ENCODE data around the gene BICDL1.

The BICDL1 gene

GRCh38 chr12:120136093-120136770, 147.2 kb downstream of the BICDL1 start:
- Histone ChIP-seq H3K79me2 (ENCODE audit: insufficient read depth, low read length) (no peaks in the 10 kb centered on the region), H3K4me1 (ENCODE audit: insufficient read depth, low read length, poor library complexity, severe bottlenecking) (no peaks in the 10 kb centered on the region), H3K4me3 (ENCODE audit: low read length, poor library complexity, severe bottlenecking) (no peak overlapping the region), H3F3A (ENCODE audit: low read depth) (no peaks in the 10 kb centered on the region), H3K27me3 (ENCODE audit: insufficient read depth, low read length, poor library complexity, severe bottlenecking) (no peaks in the 10 kb centered on the region), H3K36me3 (ENCODE audit: insufficient read depth, low read length) (peaks cover 93% of the 10 kb centered on the region; the same call in 1 of the 2 replicates), H4K20me1 (ENCODE audit: insufficient read depth, low read length, poor library complexity, severe bottlenecking) (no peaks in the 10 kb centered on the region), H3K4me2 (ENCODE audit: low read depth, low read length, poor library complexity, severe bottlenecking) (no peak overlapping the region), H3K9me2 (replicated peaks; ENCODE audit: low read depth, low read length) (no peaks in the 10 kb centered on the region), H3K9ac (ENCODE audit: low read depth, low read length, poor library complexity, severe bottlenecking) (no peak overlapping the region), H2AFZ (ENCODE audit: low read length) (no peak overlapping the region), H3K9me3 (ENCODE audit: insufficient read depth, low read depth, low read length) (no peaks in the 10 kb centered on the region)
- TF ChIP-seq EZH2phosphoT487 (IDR thresholded peaks at IDR 0.05; ENCODE audit: borderline replicate concordance) (no peak), CTCF (conservative IDR thresholded peaks at IDR 0.05; ENCODE audit: low read length) (no peak)

GRCh38 chr12:120137833-120138232, 148.8 kb downstream of the BICDL1 start:
- Histone ChIP-seq H3K27me3 (ENCODE audit: insufficient read depth, low read length, poor library complexity, severe bottlenecking) (no peaks in the 10 kb centered on the region), H3K4me2 (ENCODE audit: low read depth, low read length, poor library complexity, severe bottlenecking) (no peak overlapping the region), H4K20me1 (ENCODE audit: insufficient read depth, low read length, poor library complexity, severe bottlenecking) (no peaks in the 10 kb centered on the region), H3K36me3 (ENCODE audit: insufficient read depth, low read length) (peaks cover 91% of the 10 kb centered on the region; the same call in 1 of the 2 replicates), H3K4me1 (ENCODE audit: insufficient read depth, low read length, poor library complexity, severe bottlenecking) (no peaks in the 10 kb centered on the region), H3K79me2 (ENCODE audit: insufficient read depth, low read length) (no peaks in the 10 kb centered on the region), H3K9me2 (replicated peaks; ENCODE audit: low read depth, low read length) (no peaks in the 10 kb centered on the region), H2AFZ (ENCODE audit: low read length) (no peak overlapping the region), H3K9me3 (ENCODE audit: insufficient read depth, low read depth, low read length) (no peaks in the 10 kb centered on the region), H3F3A (ENCODE audit: low read depth) (no peaks in the 10 kb centered on the region), H3K4me3 (ENCODE audit: low read length, poor library complexity, severe bottlenecking) (no peak overlapping the region), H3K9ac (ENCODE audit: low read depth, low read length, poor library complexity, severe bottlenecking) (no peak overlapping the region)
- no peak for TF ChIP-seq EZH2phosphoT487 (IDR thresholded peaks at IDR 0.05; ENCODE audit: borderline replicate concordance)
- TF ChIP-seq CTCF (conservative IDR thresholded peaks at IDR 0.05; ENCODE audit: low read length): no peak

DNA sequence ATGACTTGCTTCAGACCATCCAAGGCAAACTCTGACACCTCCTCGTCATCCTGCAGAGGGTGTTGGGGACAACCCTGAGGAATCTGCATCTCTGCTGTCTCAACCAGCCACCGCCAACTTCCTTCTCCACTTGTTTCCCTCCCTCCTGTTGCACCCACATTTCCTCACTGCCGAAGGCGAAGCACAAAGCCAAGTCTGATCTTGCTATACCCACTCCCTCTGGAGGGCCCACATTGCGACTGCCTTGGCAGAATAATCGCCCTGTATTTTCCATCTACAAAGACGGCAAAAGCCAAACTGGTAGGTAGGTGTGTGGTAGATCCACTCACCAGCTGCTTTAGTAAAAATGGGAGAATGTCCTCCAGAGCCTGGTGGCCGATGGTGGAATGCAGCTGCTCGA, 149.3 kb downstream of the BICDL1 start:
- no peaks in the 10 kb centered on the region for H3K9me3 ChIP-seq (ENCODE audit: insufficient read depth, low read depth, low read length)
- TF ChIP-seq CTCF (conservative IDR thresholded peaks at IDR 0.05; ENCODE audit: low read length): no peak
- no peak for TF ChIP-seq EZH2phosphoT487 (IDR thresholded peaks at IDR 0.05; ENCODE audit: borderline replicate concordance)
- H3K79me2 ChIP-seq (ENCODE audit: insufficient read depth, low read length): no peaks in the 10 kb centered on the region
- no peaks in the 10 kb centered on the region for H4K20me1 ChIP-seq (ENCODE audit: insufficient read depth, low read length, poor library complexity, severe bottlenecking)
- no peaks in the 10 kb centered on the region for H3F3A ChIP-seq (ENCODE audit: low read depth)
- no peak overlapping the region for H3K4me2 ChIP-seq (ENCODE audit: low read depth, low read length, poor library complexity, severe bottlenecking)
- H3K4me3 ChIP-seq (ENCODE audit: low read length, poor library complexity, severe bottlenecking): no peak overlapping the region
- H3K27me3 ChIP-seq (ENCODE audit: insufficient read depth, low read length, poor library complexity, severe bottlenecking): no peaks in the 10 kb centered on the region
- no peaks in the 10 kb centered on the region for H3K4me1 ChIP-seq (ENCODE audit: insufficient read depth, low read length, poor library complexity, severe bottlenecking)
- no peaks in the 10 kb centered on the region for H3K9me2 ChIP-seq (replicated peaks; ENCODE audit: low read depth, low read length)
- H3K36me3 ChIP-seq (ENCODE audit: insufficient read depth, low read length): peaks cover 87% of the 10 kb centered on the region; the same call in 1 of the 2 replicates
- H2AFZ ChIP-seq (ENCODE audit: low read length): no peak overlapping the region
- no peak overlapping the region for H3K9ac ChIP-seq (ENCODE audit: low read depth, low read length, poor library complexity, severe bottlenecking)
